Erythroblast (primary cell): ENCODE results near the gene ZP1.

Experiments used
- GATA1 ChIP-seq: IDR thresholded peaks from 2 replicates; pipeline ENCODE4 v1.6.1; 2011; ENCODE audit warnings: low read depth, mild to moderate bottlenecking, control low read depth, low read length, moderate library complexity
- POLR2A ChIP-seq: IDR thresholded peaks from 2 replicates; pipeline ENCODE4 v1.6.1; 2011; ENCODE audit warnings: mild to moderate bottlenecking, low read length

DNA sequence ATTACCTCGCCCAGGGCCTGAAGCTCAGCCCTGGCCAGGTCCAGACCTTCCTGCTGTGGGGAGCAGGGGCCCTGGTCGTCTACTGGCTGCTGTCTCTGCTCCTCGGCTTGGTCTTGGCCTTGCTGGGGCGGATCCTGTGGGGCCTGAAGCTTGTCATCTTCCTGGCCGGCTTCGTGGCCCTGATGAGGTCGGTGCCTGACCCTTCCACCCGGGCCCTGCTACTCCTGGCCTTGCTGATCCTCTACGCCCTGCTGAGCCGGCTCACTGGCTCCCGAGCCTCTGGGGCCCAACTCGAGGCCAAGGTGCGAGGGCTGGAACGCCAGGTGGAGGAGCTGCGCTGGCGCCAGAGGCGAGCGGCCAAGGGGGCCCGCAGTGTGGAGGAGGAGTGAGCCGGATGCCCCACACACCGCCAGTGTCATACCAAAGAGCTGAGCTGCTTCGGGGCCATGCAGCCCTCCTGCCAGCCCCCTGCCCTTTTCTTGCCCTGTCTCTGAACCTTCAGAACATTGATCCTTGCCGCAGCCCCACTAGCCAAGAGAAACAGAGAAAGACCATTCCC is 54.5 kb downstream of the ZP1 start:
- TF ChIP-seq POLR2A (no peak), GATA1 (no peak)
